ENCODE data around the gene VEGFA. TPM values are rescaled to one million over a fixed set of nuclear protein-coding genes. Genes with fewer than 3 reads are reported as not detected.

VEGFA gene
- total and polyA plus RNA-seq, 2 experiments from 2014 or later, result 10.7 to 241 TPM

DNA sequence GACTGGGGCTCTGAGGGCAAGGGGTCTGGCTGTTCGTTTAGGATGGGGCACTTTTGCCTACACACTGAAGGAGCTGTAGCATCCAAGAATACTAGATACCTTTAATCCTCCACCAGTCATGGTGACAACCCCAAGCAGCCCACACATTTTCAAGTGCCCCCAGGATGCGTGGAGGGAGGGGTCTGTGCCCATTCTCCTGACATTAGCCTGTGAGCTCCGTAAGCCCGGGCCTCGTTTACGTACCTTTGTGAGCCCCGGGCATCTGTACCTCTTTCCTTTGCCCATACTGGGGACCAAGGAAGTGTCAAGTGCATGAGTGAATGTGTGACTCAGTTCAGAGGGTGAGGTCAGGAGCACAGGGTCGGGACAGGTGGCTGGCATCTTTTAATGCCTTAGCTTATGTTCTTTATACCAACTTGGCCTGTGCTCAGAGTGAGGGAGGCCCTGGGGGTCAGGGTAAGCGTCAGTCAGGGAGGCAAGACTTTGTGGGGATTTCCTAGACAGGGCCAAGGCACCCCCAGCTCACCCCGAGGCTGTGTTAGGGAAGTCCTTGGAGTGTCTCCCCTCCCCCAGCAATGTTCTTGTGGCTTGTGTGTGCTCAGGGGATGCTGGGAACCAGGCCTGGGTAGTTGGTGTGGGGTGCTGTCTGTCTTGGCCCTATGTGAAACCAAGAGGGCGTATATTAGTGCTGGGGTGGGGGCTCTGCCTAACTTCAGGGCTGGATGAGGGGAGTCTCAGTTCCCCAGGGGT is 12.9 kb downstream of the VEGFA start:
- no peaks in the 10 kb centered on the region for H3K9me2 ChIP-seq (ENCODE audit: insufficient read depth)
- TF ChIP-seq EZH2phosphoT487 (IDR thresholded peaks at IDR 0.05; ENCODE audit: insufficient read depth, low read depth) (no peak), EZH2 (IDR thresholded peaks at IDR 0.05; ENCODE audit: insufficient read depth, poor library complexity, severe bottlenecking) (no peak)
- H3K36me3 ChIP-seq (ENCODE audit: low read depth), result peaks cover 75% of the 10 kb centered on the region
- H3K27me3 ChIP-seq (replicated peaks; ENCODE audit: insufficient read depth), result no peaks in the 10 kb centered on the region
- no peak overlapping the region for H2AFZ ChIP-seq
- peaks cover 14% of the 10 kb centered on the region; the same call in 1 of the 2 replicates for H4K20me1 ChIP-seq (ENCODE audit: insufficient read depth)
- DNase-seq, result no peak
- H3K79me2 ChIP-seq (ENCODE audit: insufficient read depth), result peaks cover 57% of the 10 kb centered on the region
- no peaks in the 10 kb centered on the region for H3K4me1 ChIP-seq (ENCODE audit: insufficient read depth)
- H3K4me3 ChIP-seq, result no peak overlapping the region
- 85 to 88% methylated on average over 11 of the region's 11 CpGs for WGBS, 2 experiments (ENCODE audit: low coverage in 1 of 2, low lambda C conversion rate in 2 of 2, missing lambda C conversion rate in 2 of 2)
- in situ Hi-C loops (cut with MboI), result no loop called here
- H3K4me2 ChIP-seq (ENCODE audit: unreplicated experiment), result no peak overlapping the region
- peaks cover 75% of the 10 kb centered on the region for H3F3A ChIP-seq (ENCODE audit: insufficient read depth)
- H3K9ac ChIP-seq, result no peak overlapping the region
- no peaks in the 10 kb centered on the region for H3K9me3 ChIP-seq (ENCODE audit: low read depth)
- no peak overlapping the region for H3K27ac ChIP-seq

DNA sequence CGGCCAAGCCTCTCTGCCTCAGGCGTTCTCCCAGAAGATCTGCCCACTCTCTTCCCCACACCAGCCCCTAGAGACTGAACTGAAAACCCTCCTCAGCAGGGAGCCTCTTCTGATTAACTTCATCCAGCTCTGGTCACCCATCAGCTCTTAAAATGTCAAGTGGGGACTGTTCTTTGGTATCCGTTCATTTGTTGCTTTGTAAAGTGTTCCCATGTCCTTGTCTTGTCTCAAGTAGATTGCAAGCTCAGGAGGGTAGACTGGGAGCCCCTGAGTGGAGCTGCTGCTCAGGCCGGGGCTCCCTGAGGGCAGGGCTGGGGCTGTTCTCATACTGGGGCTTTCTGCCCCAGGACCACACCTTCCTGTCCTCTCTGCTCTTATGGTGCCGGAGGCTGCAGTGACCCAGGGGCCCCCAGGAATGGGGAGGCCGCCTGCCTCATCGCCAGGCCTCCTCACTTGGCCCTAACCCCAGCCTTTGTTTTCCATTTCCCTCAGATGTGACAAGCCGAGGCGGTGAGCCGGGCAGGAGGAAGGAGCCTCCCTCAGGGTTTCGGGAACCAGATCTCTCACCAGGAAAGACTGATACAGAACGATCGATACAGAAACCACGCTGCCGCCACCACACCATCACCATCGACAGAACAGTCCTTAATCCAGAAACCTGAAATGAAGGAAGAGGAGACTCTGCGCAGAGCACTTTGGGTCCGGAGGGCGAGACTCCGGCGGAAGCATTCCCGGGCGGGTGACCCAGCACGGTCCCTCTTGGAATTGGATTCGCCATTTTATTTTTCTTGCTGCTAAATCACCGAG is 14.2 kb downstream of the VEGFA start:
- H3K4me3 ChIP-seq, result no peak overlapping the region
- peaks cover 62% of the 10 kb centered on the region for H3K36me3 ChIP-seq (ENCODE audit: low read depth)
- H3F3A ChIP-seq (ENCODE audit: insufficient read depth), result peaks cover 72% of the 10 kb centered on the region

DNA sequence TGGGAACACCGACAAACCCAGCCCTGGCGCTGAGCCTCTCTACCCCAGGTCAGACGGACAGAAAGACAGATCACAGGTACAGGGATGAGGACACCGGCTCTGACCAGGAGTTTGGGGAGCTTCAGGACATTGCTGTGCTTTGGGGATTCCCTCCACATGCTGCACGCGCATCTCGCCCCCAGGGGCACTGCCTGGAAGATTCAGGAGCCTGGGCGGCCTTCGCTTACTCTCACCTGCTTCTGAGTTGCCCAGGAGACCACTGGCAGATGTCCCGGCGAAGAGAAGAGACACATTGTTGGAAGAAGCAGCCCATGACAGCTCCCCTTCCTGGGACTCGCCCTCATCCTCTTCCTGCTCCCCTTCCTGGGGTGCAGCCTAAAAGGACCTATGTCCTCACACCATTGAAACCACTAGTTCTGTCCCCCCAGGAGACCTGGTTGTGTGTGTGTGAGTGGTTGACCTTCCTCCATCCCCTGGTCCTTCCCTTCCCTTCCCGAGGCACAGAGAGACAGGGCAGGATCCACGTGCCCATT is 15.3 kb downstream of the VEGFA start:
- no peak for TF ChIP-seq EZH2 (IDR thresholded peaks at IDR 0.05; ENCODE audit: insufficient read depth, poor library complexity, severe bottlenecking)
- H3K9me2 ChIP-seq (ENCODE audit: insufficient read depth), result no peaks in the 10 kb centered on the region
- no peaks in the 10 kb centered on the region for H3K9me3 ChIP-seq (ENCODE audit: low read depth)
- no peaks in the 10 kb centered on the region for H3K4me1 ChIP-seq (ENCODE audit: insufficient read depth)
- H3K79me2 ChIP-seq (ENCODE audit: insufficient read depth), result peaks cover 34% of the 10 kb centered on the region
- no peak overlapping the region for H3K27ac ChIP-seq
- peaks cover 51% of the 10 kb centered on the region for H3K36me3 ChIP-seq (ENCODE audit: low read depth)
- no peak overlapping the region for H3K4me3 ChIP-seq
- no peak overlapping the region for H3K9ac ChIP-seq
- H2AFZ ChIP-seq, result no peak overlapping the region
- 0 out of 2 replicates have a peak, but pooled peaks cover 4% of the 10 kb centered on the region for H4K20me1 ChIP-seq (ENCODE audit: insufficient read depth)
- H3K27me3 ChIP-seq (replicated peaks; ENCODE audit: insufficient read depth), result no peaks in the 10 kb centered on the region
- no peak for DNase-seq
- in situ Hi-C loops (cut with MboI), result no loop called here
- H3F3A ChIP-seq (ENCODE audit: insufficient read depth), result peaks cover 70% of the 10 kb centered on the region
- WGBS, 2 experiments (ENCODE audit: low coverage in 1 of 2, low lambda C conversion rate in 2 of 2, missing lambda C conversion rate in 2 of 2), result 91 to 92% methylated on average over 14 of the region's 14 CpGs
- H3K4me2 ChIP-seq (ENCODE audit: unreplicated experiment), result no peak overlapping the region

More for the DNA sequence above, 14.2 kb downstream of the VEGFA start:
- TF ChIP-seq EZH2 (IDR thresholded peaks at IDR 0.05; ENCODE audit: insufficient read depth, poor library complexity, severe bottlenecking) (no peak), EZH2phosphoT487 (IDR thresholded peaks at IDR 0.05; ENCODE audit: insufficient read depth, low read depth) (no peak)
- DNase-seq, result no peak
- no peak overlapping the region for H2AFZ ChIP-seq
- no peaks in the 10 kb centered on the region for H3K27me3 ChIP-seq (replicated peaks; ENCODE audit: insufficient read depth)
- H3K27ac ChIP-seq, result no peak overlapping the region
- 0 out of 2 replicates have a peak, but pooled peaks cover 4% of the 10 kb centered on the region for H4K20me1 ChIP-seq (ENCODE audit: insufficient read depth)
- no peak overlapping the region for H3K9ac ChIP-seq
- 91 to 92% methylated on average over 26 of the region's 26 CpGs for WGBS, 2 experiments (ENCODE audit: low coverage in 1 of 2, low lambda C conversion rate in 2 of 2, missing lambda C conversion rate in 2 of 2)
- no peaks in the 10 kb centered on the region for H3K9me3 ChIP-seq (ENCODE audit: low read depth)
- H3K9me2 ChIP-seq (ENCODE audit: insufficient read depth), result no peaks in the 10 kb centered on the region
- in situ Hi-C loops (cut with MboI), result no loop called here
- no peak overlapping the region for H3K4me2 ChIP-seq (ENCODE audit: unreplicated experiment)
- H3K79me2 ChIP-seq (ENCODE audit: insufficient read depth), result peaks cover 44% of the 10 kb centered on the region
- H3K4me1 ChIP-seq (ENCODE audit: insufficient read depth), result no peaks in the 10 kb centered on the region

DNA sequence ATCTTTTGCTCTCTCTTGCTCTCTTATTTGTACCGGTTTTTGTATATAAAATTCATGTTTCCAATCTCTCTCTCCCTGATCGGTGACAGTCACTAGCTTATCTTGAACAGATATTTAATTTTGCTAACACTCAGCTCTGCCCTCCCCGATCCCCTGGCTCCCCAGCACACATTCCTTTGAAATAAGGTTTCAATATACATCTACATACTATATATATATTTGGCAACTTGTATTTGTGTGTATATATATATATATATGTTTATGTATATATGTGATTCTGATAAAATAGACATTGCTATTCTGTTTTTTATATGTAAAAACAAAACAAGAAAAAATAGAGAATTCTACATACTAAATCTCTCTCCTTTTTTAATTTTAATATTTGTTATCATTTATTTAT is 15.9 kb downstream of the VEGFA start:
- H3K27me3 ChIP-seq (replicated peaks; ENCODE audit: insufficient read depth), result no peaks in the 10 kb centered on the region
- no peaks in the 10 kb centered on the region for H3K4me1 ChIP-seq (ENCODE audit: insufficient read depth)
- in situ Hi-C loops (cut with MboI), result no loop called here
- H3K4me3 ChIP-seq, result no peak overlapping the region
- H3K4me2 ChIP-seq (ENCODE audit: unreplicated experiment), result no peak overlapping the region
- TF ChIP-seq EZH2phosphoT487 (IDR thresholded peaks at IDR 0.05; ENCODE audit: insufficient read depth, low read depth), result no peak
- no peak for TF ChIP-seq EZH2 (IDR thresholded peaks at IDR 0.05; ENCODE audit: insufficient read depth, poor library complexity, severe bottlenecking)
- WGBS, 2 experiments (ENCODE audit: low coverage in 1 of 2, low lambda C conversion rate in 2 of 2, missing lambda C conversion rate in 2 of 2), result 81% methylated on average over 3 of the region's 3 CpGs
- no peaks in the 10 kb centered on the region for H3K9me3 ChIP-seq (ENCODE audit: low read depth)
- H3K27ac ChIP-seq, result no peak overlapping the region
- no peak overlapping the region for H3K9ac ChIP-seq
- H4K20me1 ChIP-seq (ENCODE audit: insufficient read depth), result 0 out of 2 replicates have a peak, but pooled peaks cover 4% of the 10 kb centered on the region
- H2AFZ ChIP-seq, result no peak overlapping the region
- peaks cover 28% of the 10 kb centered on the region for H3K79me2 ChIP-seq (ENCODE audit: insufficient read depth)
- peaks cover 66% of the 10 kb centered on the region for H3F3A ChIP-seq (ENCODE audit: insufficient read depth)
- no peak for DNase-seq
- H3K36me3 ChIP-seq (ENCODE audit: low read depth), result peaks cover 47% of the 10 kb centered on the region
- no peaks in the 10 kb centered on the region for H3K9me2 ChIP-seq (ENCODE audit: insufficient read depth)

All from GM23248 (cell line).